H54 (cell line): Measurements from ENCODE around the gene LIN37.

Experiments
- DNase-seq: peaks from one replicate; pipeline ENCODE4 v3.0.0; 2011; ENCODE audit warnings: low spot score, mixed read lengths; ENCODE audit not compliant: insufficient read length
- FAIRE-seq: peaks from 3 replicates; lab custom pipeline; 2011; peaks lifted over from hg19 to GRCh38; lab: Jason Lieb, UNC
- POLR2A ChIP-seq: IDR thresholded peaks from 2 replicates; pipeline ENCODE4 v1.6.1; 2011; ENCODE audit warnings: low read depth, mild to moderate bottlenecking, low read length

The LIN37 gene

DNA sequence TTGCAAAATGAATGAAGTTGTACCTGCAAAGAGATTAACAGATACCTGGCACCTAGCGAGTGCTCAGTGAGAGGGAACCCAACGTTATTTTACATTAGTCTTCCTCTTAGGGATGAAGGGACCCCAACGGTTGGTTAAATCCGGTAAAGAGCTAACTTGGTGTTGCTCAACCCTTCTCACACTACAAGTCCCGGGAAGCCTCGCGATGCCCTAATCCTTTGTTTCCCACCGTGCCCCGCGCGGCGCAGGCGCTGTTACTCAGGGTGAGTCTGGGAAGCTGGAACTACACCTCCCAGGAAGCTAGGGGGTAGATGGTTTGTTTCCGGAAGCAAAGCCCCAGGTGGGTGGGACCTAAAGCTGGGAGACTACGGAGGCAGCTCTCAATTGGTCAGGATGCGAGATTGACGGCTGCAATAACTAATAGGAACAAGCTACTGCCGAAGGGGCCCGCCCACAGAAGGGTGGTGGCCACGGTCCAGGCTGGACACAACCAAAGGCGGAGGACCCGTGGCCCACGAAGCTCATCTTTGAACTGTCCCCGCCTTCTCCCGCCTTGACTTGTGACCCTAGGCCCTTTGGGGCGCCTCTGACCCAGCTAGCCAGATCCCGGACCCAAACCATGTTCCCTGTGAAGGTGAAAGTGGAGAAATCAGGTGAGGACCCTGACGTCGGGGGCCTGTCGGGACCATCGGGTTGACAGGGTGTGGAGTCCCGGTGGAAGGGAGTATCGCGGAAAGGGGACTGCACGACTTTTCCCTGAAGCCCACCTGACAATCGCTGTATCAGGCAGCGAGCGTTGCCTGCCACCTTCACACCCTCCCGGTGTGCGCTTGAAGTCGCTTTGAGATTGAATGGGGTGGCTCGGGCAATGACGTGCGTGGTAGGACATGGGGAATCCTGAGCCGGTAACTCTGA, at the start of gene LIN37:
LIN37 (plus strand) TSS at position 471 of the 915 bp plus-strand sequence; CDS start at position 620, 149 bp downstream.
- DNase-seq (peak; percentile 97), FAIRE-seq (peak; percentile 88)
- peak; percentile 81 for TF ChIP-seq POLR2A

GRCh38 chr19:35702223-35703012, 46.0 kb upstream of the LIN37 start:
- peak; percentile 99 for DNase-seq
- TF ChIP-seq POLR2A: peak; percentile 57
- peak; percentile 53 for FAIRE-seq

DNA sequence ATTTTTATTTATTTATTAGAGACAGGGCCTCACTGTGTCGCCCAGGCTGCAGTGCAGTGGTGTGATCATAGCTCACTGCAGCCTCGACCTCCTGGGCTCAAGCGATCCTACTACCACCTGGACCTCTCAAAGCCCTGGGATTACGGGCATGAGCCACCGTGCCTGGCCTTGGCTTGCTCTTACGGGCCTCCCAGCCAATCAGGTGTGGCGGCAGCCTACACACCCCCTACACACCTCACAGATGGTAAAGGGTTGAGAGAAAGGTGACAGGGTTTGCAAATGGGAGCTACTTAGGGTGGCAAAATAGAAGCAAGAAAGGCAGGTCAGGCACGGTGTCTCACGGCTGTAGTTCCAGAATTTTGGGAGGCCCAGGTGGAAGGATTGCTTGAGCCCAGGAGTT, 45.0 kb upstream of the LIN37 start:
- DNase-seq (no peak), FAIRE-seq (no peak)
- no peak for TF ChIP-seq POLR2A

GRCh38 chr19:35704218-35704617, 44.2 kb upstream of the LIN37 start, which contains the start of gene ZBTB32:
ZBTB32 (plus strand) TSS chr19:35704558; CDS start chr19:35714627, 10,069 bp downstream.
- no peak for DNase-seq
- no peak for TF ChIP-seq POLR2A
- no peak for FAIRE-seq

DNA sequence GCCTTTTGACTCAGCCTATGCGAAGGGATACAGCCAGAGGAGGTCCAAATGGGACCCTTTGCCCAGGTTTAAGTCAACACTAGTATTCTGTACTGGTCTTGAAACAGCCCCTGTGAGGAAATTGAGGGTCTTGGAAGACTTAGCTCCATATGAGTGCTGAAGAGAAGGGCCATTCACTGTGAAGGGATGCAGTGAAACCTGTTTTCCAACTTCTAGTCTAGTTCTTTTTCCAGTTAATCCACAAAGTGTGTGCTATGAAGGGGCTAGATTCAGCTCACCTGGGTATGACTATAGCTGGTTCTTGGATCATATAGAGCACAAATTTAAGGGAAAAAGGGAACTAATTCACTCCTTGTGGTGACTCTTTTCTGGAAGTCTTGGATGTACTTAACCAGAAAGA, 40.0 kb upstream of the LIN37 start:
- DNase-seq (no peak), FAIRE-seq (no peak)
- TF ChIP-seq POLR2A: no peak

GRCh38 chr19:35710784-35711723, 37.3 kb upstream of the LIN37 start:
- no peak for TF ChIP-seq POLR2A
- FAIRE-seq (no peak), DNase-seq (no peak)

- TF ChIP-seq POLR2A: no peak
- FAIRE-seq (no peak), DNase-seq (no peak)
Observed at GRCh38 chr19:35712567-35713505, 35.5 kb upstream of the LIN37 start.

DNA sequence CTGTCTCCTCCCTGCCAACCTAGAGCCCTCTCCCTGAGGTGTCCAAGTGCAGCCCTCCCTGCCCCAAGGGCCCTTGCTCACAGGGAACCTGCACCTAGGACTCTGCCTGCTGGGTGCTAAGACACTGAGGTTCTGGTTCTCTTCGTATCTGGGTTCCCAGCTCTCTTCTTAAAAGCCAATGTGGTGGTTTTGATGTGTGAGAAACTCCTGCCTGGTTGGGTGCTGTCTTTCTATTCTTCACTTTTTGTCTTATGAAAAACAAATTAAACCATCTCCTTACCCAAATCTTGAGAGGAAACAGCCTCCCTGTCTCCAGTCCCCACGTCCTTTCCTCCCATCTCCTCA, 34.9 kb upstream of the LIN37 start:
- no peak for FAIRE-seq
- no peak for DNase-seq
- no peak for TF ChIP-seq POLR2A

DNA sequence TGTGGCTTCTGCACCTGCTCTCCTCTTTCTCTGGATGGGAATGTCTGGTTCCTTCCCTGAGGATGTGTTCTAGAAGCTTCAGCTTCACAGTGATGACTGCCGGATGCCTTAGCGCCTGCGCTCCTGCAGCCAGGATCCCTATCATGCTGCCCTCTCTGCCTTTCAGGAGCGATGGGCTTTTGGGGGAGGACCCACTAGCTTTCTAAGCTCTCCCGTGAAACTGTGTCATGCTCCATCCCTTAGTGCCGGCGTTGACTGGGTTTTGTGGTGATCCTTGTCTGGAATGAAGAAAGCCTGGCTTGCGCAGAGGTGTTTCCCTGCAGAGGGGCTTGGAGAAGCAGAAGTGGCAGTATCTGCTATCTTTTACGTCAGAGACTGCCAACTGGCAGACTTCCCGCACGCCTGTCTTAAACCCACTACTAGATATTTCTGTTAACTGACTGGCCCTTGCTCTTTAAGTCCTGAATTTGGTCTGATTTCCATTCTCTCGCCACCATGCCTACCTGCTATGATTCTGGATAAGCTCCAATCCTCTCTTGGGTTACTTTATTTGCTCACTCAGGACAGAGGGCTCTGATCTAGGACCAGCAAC, 34.4 kb upstream of the LIN37 start:
- TF ChIP-seq POLR2A: no peak
- DNase-seq (no peak), FAIRE-seq (no peak)

- DNase-seq (no peak), FAIRE-seq (no peak)
- no peak for TF ChIP-seq POLR2A
Observed at GRCh38 chr19:35714601-35715354, 33.6 kb upstream of the LIN37 start.

GRCh38 chr19:35715355-35715809, 33.0 kb upstream of the LIN37 start:
- TF ChIP-seq POLR2A: no peak

More at GRCh38 chr19:35715355-35715809, 33.0 kb upstream of the LIN37 start:
- DNase-seq: no peak
- FAIRE-seq: no peak
